ENCODE data around the gene NFASC. TPM values are rescaled to one million over a fixed set of nuclear protein-coding genes. Genes with fewer than 3 reads are reported as not detected.

Gene NFASC
- polyA plus RNA-seq, 1 donor, result 1.8 TPM

DNA sequence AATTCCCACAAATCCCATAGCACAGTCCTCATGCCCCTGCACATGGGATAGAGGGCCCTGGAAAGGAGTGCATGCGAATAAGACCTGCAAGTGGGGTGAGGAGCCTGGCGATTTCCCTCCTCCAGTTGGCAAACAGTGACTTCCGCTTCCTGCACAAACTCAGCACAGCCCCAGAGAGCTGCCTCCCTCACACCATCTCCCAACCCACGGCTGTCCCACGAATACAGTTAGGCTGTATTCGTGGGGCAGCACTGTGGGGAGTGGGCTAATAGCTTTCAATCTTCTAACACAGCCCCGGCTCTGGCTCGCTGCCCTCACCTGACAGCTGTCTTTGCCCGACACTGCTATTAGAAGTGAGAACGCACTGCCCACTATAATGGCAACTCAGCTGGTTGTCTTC is 144.1 kb downstream of the NFASC start:
- DNase-seq, result no peak

DNA sequence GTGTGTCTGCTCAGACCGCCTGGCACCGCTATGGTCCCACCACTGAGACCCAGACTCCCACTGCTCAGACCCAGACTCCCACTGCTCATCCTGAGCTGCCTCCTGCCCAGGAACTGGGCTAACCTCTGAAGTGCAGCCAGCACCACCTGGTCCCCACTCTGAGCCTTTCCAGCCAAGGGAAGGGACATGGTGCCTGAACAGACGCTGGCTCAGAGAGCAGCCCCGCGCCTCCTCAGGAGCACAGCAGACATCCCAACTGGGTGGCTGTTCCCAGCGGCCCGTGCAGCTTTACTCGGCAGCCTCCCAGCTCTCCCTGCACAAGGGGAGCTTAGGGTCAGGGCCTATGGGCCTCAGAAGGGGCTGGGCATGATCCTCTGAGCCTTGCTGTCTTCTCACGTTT is 144.6 kb downstream of the NFASC start:
- no peak for DNase-seq

DNA sequence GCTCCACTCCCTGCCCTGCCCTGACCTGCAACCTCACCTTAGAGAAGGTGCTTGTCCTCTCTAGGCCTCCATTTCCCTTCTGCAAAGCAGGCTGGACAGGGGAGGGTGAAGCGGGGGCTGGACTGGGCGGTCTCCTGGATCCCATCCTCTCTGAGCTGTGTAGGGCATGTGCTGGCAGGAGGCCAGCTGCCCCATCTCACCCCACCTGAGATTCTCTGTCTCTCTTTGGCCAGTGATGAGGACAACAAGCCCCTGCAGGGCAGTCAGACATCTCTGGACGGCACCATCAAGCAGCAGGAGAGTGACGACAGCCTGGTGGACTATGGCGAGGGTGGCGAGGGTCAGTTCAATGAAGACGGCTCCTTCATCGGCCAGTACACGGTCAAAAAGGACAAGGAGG is 145.4 kb downstream of the NFASC start:
- DNase-seq, result no peak

DNA sequence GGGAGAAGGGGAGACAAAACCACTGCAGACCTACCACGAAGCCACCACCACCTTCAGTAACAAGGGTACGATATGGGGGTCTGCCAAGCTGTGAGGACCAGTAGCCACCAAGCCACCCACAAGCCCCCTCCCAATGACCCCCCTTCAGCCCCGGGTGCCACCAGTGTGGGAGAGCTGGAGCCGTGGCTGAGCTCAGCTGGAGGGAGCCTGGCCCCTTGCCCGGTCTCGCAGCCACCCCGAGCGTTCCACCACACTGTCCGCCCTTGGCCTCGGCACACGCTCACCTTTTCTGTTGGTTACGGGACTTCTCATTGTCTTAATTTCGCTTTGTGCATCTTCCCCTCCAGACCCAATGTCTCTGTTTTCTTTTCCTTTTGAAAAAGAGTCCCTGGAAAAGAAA is 145.9 kb downstream of the NFASC start:
- no peak for DNase-seq

DNA sequence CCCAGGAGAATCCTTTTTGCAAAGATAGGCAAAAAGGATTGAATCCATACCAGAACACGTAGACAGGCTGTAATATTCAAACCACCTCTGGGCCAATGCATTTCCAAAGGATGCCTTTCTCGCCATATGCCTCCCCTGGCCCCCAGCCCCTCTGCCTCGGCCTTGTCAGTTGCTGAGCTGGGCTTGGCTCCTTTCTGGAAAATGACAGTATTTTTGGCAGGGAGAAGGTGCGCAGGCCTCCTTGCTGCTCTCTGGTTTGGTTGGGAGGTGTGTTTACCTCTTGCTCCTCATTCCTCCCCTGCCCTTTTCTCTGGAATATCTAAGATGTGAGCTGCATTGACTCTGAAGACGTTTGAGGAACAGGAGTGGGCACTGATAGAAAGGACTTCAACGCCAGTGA is 146.3 kb downstream of the NFASC start:
- DNase-seq, result no peak

DNA sequence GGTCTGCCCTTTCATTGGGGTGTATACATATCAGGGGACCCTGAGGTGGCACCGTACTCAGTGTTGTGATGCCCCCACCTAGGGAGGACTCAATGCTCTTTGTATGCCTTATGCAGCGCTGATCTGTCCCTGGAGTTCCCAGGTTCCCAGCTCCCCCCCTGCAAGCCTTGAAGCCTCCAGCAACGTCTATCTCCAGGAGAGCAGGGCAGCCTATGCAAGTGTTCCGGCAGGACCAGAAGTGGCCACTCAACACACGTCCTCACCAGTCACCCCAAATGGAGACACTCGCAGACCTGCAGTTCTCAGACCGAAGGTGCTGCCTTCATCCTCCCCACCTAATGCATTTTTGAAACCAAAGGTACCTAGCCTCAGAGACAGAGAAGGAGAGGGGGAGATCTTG is 147.1 kb downstream of the NFASC start:
- DNase-seq, result no peak

DNA sequence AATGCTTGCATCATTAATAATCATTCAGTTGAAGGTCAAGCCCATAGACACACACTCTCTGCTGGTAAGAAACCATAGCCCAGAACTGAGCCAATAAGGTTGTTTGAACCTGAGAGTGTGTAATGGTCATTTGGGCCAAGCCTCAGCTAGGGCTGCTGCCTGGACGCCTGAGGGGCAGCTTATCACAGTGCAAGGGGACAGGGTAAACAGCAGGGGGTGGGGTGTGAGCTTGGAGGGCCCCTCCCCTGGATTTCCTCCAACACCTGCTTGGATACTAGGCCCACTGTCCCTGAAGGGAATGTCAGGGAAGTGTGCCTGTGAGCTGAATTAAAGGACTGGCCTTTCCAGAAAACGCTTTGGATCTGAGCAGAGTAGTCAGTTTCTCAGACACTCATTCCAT is 147.7 kb downstream of the NFASC start:
- DNase-seq, result no peak

DNA sequence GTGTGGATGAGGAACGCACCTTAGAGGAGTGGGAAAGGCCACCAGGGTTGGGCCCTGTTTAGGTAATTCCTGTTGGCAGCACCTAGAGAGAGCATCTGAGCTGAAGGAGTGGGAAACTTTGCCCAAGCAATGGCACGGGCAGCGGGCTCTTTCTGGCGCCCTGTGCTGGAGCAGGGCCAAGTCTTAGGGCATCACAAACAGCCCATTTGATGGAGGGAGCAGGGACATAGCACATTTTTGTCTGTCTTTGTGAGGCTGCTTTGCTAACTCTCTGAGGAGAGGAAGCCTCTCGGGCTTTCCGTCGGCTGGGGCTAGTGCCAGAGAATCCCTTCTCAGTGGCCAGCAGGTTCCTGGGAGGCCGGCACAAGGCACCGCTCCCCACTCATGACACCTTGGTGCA is 149.8 kb downstream of the NFASC start:
- no peak for DNase-seq

DNA sequence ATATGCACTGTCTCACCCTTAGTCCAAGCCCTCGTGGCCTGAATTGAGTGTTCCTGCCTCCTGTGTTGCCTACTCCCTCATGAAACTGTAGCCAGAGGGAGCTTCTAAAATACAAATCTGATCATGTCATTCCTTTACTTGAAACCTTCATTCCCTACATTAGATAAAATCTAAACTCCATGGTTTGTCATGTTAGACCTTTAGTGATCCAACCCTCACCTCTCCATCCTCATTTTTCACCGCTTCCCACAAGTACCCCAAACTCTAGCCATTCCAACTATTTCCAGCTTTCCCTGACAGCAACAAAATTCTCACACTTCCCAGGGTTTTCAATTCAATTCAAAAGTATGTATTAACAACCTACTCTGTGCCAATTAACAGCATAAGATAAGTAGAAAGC is 154.0 kb downstream of the NFASC start:
- no peak for DNase-seq

DNA sequence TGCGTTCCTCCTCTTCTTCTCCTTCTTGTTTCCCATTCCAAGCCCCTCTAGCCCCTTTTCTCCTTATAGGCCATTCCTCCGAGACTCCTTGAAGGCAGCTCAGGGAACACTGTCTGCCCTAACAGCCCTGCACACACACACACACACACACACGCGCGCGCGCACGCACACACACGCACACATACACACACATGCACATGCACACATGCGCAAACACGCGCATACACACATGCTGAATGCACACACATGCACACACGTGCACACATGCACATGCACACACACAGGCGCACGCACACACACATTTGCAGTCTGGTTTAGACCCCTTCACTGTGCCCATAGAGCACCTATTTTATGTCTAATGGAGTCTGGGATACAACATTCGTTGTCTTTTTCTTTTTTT is 154.6 kb downstream of the NFASC start:
- no peak for DNase-seq

DNA sequence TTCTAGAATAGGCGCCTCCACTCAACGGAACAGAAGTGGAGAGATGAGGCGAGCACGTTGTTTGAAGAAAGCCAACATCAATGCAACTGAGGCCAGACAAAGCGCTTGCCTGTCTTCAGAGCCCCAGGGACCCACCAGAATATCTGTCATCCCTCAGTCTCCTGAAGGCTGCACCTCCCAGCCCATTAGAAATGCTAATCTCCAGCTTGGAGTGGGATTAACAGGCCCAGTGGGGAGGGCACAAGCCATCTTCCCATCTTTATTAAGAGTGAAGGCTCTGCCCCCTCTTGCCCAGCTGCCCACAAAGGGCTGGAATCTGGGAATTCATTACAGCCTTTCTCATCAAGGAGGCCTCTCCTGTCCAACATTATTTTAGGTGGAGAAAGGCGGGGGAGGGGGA is 155.5 kb downstream of the NFASC start:
- no peak for DNase-seq

DNA sequence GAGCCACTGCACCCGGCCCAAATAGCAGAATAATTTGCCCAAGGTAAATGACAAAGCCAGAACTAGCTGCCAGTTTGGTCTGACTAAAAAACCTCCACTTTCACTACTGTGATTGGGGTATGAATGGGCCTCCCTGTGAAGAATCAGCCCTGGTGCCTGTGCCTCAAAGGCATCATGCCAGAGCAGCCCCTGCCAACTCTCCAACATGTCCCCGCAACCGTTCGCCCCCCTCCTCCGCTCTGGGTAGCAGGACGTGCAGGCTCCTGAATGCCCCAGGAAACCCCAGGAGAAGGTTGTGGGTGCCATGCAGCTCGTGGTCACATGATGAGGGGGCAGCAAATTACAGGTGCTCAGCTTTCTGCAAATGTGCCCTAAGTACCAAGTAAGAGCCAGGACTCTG is 157.7 kb downstream of the NFASC start:
- no peak for DNase-seq

DNA sequence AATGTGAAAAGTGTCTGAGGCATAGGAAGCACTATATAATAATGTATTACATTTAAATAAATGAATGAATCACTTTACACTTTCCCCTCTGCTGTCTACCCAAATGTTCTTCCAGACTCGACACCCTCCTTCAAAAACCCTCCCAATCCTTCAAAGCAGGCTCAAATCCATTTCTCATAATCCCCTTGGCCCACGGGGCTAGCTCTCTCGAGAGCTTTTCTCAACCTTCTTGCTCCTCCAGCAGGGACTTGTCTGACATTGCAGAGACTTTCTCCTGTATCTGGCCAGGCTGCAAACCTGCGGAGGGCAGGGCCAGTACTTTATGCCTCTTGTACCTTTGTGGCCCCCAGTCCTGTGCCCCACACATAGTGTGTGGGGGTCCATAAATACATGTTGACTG is 158.3 kb downstream of the NFASC start:
- no peak for DNase-seq

DNA sequence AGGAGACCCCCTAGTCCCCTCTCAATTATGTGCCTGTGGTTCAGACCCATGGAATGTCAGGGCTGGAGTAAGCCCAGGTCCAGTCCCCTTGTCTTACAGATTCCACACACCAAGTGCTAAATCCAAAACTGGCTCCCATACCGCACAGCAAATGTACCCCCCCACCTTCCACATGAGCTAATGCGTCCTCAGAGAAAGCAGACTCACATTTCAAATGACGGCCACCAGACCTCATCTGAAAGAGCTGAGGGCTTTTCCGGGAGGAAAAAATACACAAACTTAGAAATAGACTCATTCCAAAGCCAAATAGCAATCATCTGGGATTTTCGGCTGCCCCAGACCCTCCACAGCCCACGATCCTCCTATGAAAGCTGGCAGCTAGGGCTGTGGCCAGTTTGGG is 159.6 kb downstream of the NFASC start:
- DNase-seq, result no peak

DNA sequence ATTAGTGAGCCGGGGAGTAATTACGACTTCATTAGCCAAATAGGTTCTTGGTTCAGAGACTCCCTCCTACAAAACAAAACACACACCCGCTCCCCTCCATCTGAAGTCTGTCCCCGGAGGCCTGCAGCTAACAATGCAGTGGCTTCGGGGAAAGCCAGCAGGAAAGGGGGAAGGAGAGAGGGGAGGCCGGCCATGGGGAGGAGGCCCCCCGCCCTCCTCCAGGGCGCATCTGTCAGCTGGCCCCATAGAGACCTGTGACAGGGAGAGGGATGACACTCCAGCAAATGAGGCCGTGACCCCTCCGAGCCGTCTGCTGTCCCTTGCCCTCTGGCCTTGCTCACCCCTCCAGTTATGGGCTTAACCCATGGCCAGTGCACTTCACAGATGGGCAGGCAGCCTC is 160.2 kb downstream of the NFASC start:
- DNase-seq, result no peak

DNA sequence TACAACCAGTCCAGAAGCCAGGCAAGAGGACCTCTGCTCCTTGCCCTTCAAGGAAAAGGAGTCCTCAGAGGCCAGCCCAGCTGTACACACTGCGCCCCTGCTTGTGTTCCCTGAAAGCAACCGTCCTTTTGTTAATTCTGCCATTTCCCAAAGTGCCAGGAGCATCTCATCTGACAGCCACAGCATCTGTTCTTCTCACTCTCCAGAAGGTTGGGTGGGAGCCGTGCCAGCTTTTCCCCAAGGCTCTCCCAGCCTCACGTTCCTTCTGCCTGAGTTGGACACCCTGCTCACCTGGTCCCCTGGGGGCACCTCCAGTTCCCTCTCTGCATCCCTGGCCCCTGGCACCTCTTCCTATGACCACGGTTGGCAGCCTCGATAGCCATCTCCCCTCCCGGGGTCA is 161.8 kb downstream of the NFASC start:
- DNase-seq, result no peak

DNA sequence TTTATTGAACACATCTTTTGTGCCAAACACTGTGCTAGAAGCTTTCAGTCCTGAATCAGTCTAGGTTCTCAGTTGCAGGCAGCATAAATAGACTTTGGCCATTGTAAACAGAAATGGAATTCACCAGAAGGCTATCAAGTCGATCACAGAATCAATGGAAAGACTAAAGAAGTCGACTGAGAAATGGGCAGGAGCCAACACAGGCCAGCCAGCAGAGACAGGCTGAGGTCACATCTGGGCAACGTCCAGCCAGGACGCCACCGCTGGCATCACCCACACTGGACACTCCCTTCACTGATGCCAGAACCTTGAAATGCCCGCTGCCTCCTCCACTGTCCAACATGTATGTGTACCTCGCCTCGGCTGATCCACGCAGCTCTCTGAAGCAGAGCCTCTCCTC is 166.9 kb downstream of the NFASC start:
- no peak for DNase-seq

DNA sequence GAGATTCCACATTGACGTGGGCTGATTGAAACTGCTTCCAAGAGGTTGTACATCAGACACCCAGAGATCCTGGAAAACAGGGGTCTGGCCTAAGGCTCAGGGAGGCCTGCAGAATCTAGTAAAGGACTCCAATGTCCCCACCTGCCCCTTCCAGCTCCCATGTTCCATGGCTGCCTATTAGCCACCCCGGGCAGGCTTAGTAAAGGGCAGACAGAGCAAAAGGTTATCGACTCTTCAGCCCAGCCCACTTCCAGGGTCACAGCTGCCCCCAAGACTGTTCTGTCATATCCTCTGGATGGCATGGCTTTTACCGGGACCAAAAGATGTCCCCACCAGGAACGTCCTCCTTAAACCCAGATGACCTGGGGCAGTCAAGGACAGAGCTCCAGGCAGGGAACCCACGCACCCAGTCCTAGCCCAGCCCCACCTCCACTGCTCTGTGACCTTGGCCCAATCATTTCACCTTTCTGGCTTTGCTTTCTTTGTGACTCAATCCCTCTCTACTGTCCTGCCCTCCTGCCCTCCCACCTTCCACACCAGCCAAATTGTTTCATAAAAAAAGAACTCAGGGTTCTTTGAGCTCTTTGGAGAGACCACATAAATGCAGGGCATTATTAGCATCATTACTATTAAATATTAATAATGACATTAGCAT is 167.6 kb downstream of the NFASC start:
- DNase-seq, result no peak

DNA sequence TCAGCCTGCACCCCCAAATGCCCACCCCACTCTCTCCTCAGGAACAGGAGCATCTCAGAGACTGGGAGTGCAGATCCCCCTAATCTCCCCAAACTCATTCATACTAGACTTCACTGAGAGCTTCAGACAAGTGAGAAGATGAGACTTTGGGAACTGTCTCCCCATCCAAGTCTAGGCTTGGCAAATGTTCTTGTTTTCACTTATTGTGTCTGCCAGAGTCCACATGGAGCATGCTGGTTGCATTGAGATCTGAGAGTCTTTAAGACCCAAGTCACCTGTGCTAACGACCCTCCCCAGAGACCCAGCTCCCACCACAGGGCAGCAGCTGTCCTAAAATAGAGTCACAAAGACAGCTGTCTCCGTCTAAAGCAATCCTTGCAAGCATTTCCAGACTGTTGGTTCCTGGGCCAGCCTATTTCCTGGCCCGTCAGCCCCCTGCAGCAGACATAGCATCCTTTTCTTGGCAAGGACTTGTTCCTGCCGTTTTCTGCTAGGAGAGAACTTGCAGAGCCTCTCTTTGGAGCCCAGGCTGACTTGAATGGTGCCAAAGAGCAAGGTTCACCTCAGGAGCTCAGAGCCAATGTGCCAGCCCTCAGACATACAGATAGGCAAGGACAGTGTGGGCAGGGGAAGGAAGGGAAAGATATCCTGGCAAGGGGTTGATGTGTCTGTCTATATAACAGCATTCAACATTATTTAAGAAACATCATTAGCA is 170.5 kb downstream of the NFASC start:
- DNase-seq, result no peak

DNA sequence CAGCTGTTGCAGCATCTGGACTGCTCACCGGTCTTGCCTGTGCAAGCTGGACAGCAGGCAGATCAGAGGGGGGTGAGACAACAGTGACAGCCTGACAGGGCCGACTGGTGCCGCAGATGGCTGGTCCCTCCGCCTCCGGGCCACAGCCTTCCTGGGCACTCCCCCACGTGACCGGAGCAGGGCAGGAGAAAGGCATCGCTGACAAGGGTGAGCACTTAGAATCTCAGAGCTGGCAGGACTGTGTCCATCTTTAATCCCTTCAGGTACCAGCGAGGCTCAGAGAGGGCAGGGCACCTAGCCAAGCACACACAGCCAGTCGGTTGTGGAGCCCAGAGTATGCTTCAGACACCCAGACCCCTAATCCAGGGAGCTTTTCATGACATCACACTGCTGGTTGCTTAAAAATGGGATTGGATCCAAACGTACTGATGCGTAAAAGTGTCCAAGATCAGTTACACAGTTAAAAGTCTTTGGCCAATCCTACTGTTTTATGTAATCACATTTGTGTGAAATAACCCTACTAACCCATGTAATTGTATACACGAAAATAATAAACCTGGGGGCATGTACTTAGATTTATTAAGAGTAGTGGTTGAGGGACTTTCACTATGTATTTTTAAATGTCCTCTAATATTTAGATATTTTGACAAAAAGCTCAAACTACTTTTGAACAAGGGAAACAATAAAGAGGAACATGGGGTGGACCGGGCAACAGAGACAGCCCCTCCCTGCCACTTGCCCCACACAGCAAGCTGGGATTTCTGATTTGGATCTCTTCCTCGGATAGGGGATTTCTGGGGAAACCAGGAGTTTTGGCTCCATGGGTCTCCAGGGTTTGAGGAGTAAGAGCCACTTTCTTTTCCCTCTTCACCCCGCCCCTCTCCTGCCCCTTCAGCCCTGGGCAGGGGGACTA is 171.6 kb downstream of the NFASC start:
- DNase-seq, result no peak

DNA sequence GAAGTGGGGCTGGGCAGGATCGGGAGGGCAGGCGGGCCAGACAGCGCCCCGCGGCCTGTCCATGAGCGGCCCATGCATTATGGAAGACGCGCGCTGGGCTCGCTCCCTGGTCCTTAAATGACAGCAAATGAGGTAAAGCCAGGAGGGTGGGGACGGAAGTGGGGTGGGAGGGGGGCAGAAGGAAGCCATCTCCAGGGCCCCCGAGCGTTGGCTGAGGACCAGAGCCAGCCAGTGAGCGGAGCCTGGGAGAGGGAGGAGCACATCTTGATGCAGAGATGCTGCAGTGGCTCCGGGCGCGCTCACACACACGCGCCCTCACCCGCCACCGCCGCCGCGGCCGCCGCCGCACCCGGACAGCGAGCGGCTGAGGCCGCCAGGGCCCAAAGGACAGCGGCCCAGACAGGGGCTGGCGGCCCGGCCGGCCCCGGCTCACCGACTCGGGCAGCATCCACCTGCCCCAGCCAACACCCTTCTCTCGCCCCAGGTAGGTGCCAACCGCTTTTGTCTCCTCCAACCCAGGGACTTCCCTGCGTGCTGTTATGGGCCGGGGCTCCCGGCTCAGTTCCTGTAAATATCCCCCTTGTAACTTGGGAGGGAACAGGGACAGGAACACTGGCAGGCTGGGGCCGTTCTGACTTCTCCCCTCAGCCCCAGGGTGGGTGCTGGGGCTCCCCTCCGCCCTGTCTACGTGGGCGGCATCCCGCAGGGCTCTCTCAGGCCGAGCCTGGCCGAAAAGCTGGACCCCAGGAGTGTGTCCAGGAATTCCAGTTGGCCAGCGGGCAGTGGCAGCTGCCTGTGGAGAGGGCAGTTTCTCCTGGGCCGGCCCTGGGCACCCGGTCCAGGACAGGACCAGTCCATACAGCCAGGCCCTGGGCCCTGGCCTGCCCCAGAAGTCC is 172.5 kb downstream of the NFASC start, which contains the start of gene CNTN2:
Gene CNTN2, plus strand, starts transcription at position 302 of the 896 bp plus-strand sequence. CDS start 9,974 bp downstream, outside the sequence.
- no peak for DNase-seq

DNA sequence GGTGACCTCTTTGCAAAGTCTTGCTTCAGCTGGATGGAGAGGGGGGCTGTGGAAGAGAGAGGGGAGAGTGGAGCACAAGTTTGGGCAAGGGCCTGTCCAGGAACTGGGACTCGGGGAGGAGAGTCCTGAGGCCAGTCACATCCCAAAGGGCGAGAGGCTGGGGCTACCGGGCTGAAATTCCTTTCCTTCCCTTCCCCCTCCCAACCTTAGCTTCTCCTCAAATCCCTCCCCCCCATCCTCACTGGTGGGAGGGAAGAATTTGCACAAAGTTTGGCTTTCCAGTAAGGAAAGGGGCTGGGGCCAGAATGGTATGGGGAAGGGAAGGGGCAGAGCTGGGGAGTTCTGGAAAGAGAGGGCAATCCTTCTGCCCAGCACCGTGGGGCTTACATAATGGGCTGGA is 173.2 kb downstream of the NFASC start:
- no peak for DNase-seq

Measured in hindlimb muscle (tissue), 1 donor.